HG02840 (cell line): ENCODE results near the gene SSH2.
"Not testable (repeated sequence)": the region's sequence is repeated elsewhere in the genome, so short reads cannot be mapped to it uniquely, and the experiment has no call there.

Experiments used
- ATAC-seq: cut with Tn5 transposase; IDR thresholded peaks from one replicate; pipeline ENCODE4 v1.9.1; 2021; ENCODE audit warnings: mild to moderate bottlenecking, moderate library complexity, moderate number of reproducible peaks; ENCODE audit not compliant: unreplicated experiment, low FRiP score

SSH2 gene

GRCh38 chr17:29880031-29880430 lies 50.0 kb downstream of the SSH2 start:
- no peak for ATAC-seq

GRCh38 chr17:29874931-29875596 lies 55.0 kb downstream of the SSH2 start:
- ATAC-seq = no peak

DNA sequence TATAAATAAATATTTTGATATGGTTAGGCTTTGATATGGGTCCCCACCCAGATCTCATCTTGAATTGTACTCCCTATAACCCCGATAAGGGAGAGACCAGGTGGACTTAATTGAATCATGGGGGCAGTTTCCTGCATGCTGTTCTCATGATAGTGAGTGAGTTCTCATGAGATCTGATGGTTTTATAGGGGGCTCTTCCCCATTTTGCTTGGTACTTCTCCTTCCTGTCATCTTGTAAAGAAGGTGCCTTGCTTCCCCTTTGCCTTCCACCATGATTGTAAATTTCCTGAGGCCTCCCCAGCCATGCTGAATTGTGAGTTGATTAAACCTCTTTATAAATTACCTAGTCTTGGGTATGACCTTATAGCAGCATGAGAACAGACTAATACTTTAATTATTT lies 55.7 kb downstream of the SSH2 start:
- ATAC-seq = not testable (repeated sequence)

DNA sequence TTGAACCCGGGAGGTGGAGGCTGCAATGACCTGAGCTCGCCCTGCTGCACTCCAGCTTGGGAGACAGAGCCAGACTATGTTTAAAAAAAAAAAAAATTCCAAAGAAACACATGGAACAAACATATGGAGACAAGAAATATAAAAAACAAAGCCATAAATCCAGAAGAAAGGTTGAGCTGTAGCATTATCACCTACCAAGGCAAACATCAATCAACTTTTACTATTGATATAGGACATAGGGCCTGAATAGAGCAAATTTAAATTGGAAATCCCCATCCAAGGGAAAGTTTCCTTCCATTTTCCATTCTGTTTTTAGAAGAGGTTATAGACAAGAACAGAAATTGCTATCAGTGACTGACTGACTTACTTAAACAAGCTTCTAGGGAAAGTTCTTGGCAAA lies 56.6 kb downstream of the SSH2 start:
- ATAC-seq = no peak

- ATAC-seq = no peak
Observed at GRCh38 chr17:29870836-29871465, 59.1 kb downstream of the SSH2 start.

GRCh38 chr17:29867643-29868181 lies 62.3 kb downstream of the SSH2 start:
- ATAC-seq = no peak

- no peak for ATAC-seq
Observed at GRCh38 chr17:29866746-29867404, 63.2 kb downstream of the SSH2 start.

- no peak for ATAC-seq
Observed at GRCh38 chr17:29864615-29865014, 65.4 kb downstream of the SSH2 start.

GRCh38 chr17:29864123-29864522 lies 65.9 kb downstream of the SSH2 start:
- ATAC-seq = not testable (repeated sequence)

GRCh38 chr17:29862951-29863350 lies 67.1 kb downstream of the SSH2 start:
- no peak for ATAC-seq

GRCh38 chr17:29862127-29862526 lies 67.9 kb downstream of the SSH2 start:
- ATAC-seq = no peak

DNA sequence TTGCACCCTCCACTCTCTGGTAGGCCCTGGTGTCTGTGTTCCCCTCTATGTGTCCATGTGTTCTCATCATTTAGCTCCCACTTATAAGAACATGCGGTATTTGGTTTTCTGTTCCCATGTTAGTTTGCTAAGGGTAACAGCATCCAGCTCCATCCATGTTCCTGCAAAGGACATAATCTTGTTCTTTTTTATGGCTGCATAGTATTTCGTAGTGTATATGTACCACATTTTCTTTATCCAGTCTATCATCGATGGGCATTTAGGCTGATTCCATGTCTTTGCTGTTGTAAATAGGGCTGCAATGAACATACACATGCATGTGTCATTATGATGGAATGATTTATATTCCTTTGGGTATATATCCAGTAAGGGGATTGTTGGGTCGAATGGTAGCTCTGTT lies 70.6 kb downstream of the SSH2 start:
- ATAC-seq = not testable (repeated sequence)

GRCh38 chr17:29857823-29858222 lies 72.2 kb downstream of the SSH2 start:
- no peak for ATAC-seq

GRCh38 chr17:29857105-29857504 lies 72.9 kb downstream of the SSH2 start:
- ATAC-seq = not testable (repeated sequence)

DNA sequence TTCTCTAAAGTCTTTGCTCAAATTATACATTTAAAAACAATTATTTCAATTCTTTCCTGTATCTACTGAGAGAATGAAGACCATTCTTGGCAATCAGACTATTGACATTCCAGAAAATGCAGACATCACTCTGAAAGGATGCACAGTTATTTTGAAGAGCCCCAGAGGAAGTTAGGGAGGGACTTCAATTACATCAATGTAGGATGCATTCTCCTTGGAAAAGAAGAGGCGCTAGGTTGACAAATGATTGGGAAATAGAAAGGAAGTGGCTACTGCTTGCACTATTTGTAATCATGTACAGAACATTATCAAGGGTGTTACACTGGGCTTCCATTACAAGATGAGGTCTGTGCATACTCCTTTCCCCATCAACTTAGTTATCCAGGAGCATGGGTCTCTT lies 74.3 kb downstream of the SSH2 start:
- ATAC-seq = no peak

GRCh38 chr17:29848737-29849136 lies 81.3 kb downstream of the SSH2 start:
- no peak for ATAC-seq

- no peak for ATAC-seq
Observed at GRCh38 chr17:29847527-29848400, 82.3 kb downstream of the SSH2 start.

- no peak for ATAC-seq
Observed at GRCh38 chr17:29847118-29847517, 82.9 kb downstream of the SSH2 start.

- no peak for ATAC-seq
Observed at GRCh38 chr17:29846298-29846697, 83.7 kb downstream of the SSH2 start.

GRCh38 chr17:29844339-29845048 lies 85.5 kb downstream of the SSH2 start:
- no peak for ATAC-seq
